Adrenal gland (tissue), 5 donors: ENCODE results near the gene AGPAT2.

Source experiments
- POLR2A ChIP-seq, 2 donors: fragments of 450-650 bp; IDR thresholded peaks; one replicate each; pipeline ENCODE4 v1.6.1; 2017; ENCODE audit warnings: antibody characterized with exemption in 2 of 2, mild to moderate bottlenecking in 2 of 2, moderate library complexity in 1 of 2
- TF ChIP-seq, protein P1 (sequence below), 6 experiments: fragments of 450-650 bp in 4 of 6; fragments of 200-600 bp in 2 of 6; sonication (generic) in 1 of 6; IDR thresholded peaks; 1 replicate in 5 of 6; 2 replicates in 1 of 6; pipeline versions ENCODE4 v1.5.1 to v1.8.0; 2016 to 2021; ENCODE audit warnings: antibody characterized with exemption in 6 of 6, mild to moderate bottlenecking in 2 of 6, moderate library complexity in 1 of 6
- donor health status: DM: no; HTN: no; CAD: no.

DNA sequence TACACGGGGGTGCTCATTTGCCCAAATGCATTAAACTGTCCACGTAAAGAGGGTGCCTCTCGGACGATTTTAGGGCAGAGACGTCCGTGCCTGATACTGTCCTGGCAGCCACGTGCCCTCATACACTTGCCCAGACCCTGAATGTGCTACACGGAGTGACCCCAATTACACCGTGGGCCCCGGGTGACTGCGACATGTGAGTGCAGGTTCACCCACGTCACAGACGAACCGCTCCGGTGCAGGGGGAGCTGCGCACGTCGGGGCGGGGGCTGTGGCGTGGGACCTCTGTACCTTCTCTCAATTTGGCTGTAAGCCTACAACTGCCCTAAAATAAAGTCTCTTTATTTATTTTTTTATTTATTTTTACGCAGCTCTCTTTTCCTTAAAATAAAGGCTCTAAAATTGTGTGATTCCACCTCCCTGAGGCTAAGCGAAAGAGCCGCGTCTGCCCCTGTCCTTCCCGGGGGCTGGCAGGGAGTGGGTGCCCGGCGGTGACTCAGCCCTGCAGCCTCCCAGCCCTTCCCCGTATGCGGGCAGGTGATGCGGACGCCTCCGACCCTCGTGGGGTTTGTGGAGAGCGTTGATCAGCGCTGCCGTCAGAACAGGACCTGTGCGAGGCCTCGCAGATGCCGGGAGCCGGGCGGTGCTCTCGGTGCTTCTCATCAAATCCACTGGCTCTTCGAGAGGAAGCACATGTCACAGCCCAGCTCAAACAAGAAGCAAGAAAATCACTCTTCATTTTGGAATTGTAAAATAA is 33.8 kb downstream of the AGPAT2 start:
- TF ChIP-seq, protein P1, sequence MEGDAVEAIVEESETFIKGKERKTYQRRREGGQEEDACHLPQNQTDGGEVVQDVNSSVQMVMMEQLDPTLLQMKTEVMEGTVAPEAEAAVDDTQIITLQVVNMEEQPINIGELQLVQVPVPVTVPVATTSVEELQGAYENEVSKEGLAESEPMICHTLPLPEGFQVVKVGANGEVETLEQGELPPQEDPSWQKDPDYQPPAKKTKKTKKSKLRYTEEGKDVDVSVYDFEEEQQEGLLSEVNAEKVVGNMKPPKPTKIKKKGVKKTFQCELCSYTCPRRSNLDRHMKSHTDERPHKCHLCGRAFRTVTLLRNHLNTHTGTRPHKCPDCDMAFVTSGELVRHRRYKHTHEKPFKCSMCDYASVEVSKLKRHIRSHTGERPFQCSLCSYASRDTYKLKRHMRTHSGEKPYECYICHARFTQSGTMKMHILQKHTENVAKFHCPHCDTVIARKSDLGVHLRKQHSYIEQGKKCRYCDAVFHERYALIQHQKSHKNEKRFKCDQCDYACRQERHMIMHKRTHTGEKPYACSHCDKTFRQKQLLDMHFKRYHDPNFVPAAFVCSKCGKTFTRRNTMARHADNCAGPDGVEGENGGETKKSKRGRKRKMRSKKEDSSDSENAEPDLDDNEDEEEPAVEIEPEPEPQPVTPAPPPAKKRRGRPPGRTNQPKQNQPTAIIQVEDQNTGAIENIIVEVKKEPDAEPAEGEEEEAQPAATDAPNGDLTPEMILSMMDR (IDR thresholded peaks at IDR 0.05): no peak
- no peak for TF ChIP-seq POLR2A (IDR thresholded peaks at IDR 0.05)
